HT1080 (cell line): ENCODE measurements around the gene CRB2. TPM values are rescaled to one million over a fixed set of nuclear protein-coding genes. Genes with fewer than 3 reads are reported as not detected.

Source experiments
- DNase-seq: peaks from one replicate; pipeline ENCODE4 v3.0.0-alpha.2; 2015; ENCODE audit warnings: low read depth
- total RNA-seq: library from RNA; depleted of rRNA; stranded (reverse); fragments of >200 nt; shearing (Covaris generic); gene quantifications from 2 replicates; pipeline ENCODE4 v1.2.3, GENCODE V29; 2014

CRB2 gene
- total RNA-seq, 1 experiment from 2014 or later, result not detected

GRCh38 chr9:123377211-123377971 is 21.4 kb downstream of the CRB2 start:
- no peak for DNase-seq

- DNase-seq, result no peak
These were observed 22.0 kb downstream of the CRB2 start for GRCh38 chr9:123378025-123378424.

- no peak for DNase-seq
These were observed 23.1 kb downstream of the CRB2 start for GRCh38 chr9:123378956-123379660.

GRCh38 chr9:123380852-123381705 is 25.1 kb downstream of the CRB2 start:
- DNase-seq, result no peak

GRCh38 chr9:123382653-123383511 is 26.9 kb downstream of the CRB2 start:
- no peak for DNase-seq

GRCh38 chr9:123383512-123384170 is 27.6 kb downstream of the CRB2 start:
- DNase-seq, result no peak

GRCh38 chr9:123387686-123388085 is 31.7 kb downstream of the CRB2 start:
- DNase-seq, result no peak

GRCh38 chr9:123389070-123389469 is 33.1 kb downstream of the CRB2 start:
- no peak for DNase-seq

- no peak for DNase-seq
These were observed 33.7 kb downstream of the CRB2 start for GRCh38 chr9:123389698-123390097.

- DNase-seq, result no peak
These were observed 34.5 kb downstream of the CRB2 start for GRCh38 chr9:123390337-123391135.

- no peak for DNase-seq
These were observed 35.2 kb downstream of the CRB2 start for GRCh38 chr9:123391233-123391632.

GRCh38 chr9:123391946-123392345 is 35.9 kb downstream of the CRB2 start:
- no peak for DNase-seq

GRCh38 chr9:123392802-123393201 is 36.8 kb downstream of the CRB2 start:
- no peak for DNase-seq

GRCh38 chr9:123394291-123395235 is 38.6 kb downstream of the CRB2 start:
- DNase-seq, result no peak

- no peak for DNase-seq
These were observed 39.3 kb downstream of the CRB2 start for GRCh38 chr9:123395276-123395688.

GRCh38 chr9:123395689-123396511 is 39.9 kb downstream of the CRB2 start:
- DNase-seq, result no peak

GRCh38 chr9:123397975-123398374 is 42.0 kb downstream of the CRB2 start:
- no peak for DNase-seq
